Measurements from ENCODE around the gene ARAP2. TPM values are rescaled to one million over a fixed set of nuclear protein-coding genes. Genes with fewer than 3 reads are reported as not detected.

Gene ARAP2
- total and polyA plus RNA-seq, 8 donors, result 4.3 to 35.2 (median 6.0) TPM

DNA sequence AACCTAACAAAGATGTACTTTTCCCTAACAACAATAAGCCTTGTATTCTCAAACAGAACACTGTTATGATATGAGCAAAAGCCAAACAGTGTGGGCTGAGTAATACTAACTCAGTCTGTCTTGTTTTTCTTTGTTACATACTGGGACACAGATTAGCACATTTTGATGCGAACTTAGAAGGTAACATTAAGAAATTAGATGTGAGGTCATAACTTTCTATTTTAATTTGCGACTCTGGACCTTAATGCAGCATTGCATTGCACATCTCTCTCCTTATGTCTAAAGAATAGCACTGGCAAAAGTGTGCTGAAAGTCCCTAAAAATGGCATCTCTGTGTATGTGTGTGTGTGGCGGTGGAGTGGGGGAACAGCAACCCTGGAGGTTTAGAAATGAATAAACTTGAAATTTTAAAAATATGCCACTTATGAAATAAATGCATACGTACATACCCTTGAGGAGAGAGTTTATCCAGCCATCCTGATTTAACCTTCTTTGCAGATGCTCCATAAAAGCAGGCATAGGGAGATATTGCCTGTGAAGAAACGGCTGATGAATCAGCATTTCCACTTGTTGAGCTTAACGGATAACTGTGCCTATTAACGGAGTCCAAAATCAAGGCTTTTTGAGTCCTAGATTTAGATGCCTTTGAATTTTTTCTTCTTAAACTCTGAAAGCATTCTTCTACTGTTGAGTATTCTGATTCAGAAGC lies 34.2 kb downstream of the ARAP2 start:
- H3K36me3 ChIP-seq, result peaks cover 5 to 6% of the 10 kb centered on the region in 2 donors
- no peak for DNase-seq
- intact Hi-C loops (cut with DNase I), result no loop called here
- no peaks in the 10 kb centered on the region for H3K9me3 ChIP-seq
- no peak overlapping the region for H3K4me3 ChIP-seq
- H3K27ac ChIP-seq, result no peak overlapping the region
- ATAC-seq, result no peak
- H3K27me3 ChIP-seq, result no peaks in the 10 kb centered on the region
- H3K4me1 ChIP-seq, result peaks cover 0 to 7% of the 10 kb centered on the region in 2 donors
- TF ChIP-seq, protein P1, sequence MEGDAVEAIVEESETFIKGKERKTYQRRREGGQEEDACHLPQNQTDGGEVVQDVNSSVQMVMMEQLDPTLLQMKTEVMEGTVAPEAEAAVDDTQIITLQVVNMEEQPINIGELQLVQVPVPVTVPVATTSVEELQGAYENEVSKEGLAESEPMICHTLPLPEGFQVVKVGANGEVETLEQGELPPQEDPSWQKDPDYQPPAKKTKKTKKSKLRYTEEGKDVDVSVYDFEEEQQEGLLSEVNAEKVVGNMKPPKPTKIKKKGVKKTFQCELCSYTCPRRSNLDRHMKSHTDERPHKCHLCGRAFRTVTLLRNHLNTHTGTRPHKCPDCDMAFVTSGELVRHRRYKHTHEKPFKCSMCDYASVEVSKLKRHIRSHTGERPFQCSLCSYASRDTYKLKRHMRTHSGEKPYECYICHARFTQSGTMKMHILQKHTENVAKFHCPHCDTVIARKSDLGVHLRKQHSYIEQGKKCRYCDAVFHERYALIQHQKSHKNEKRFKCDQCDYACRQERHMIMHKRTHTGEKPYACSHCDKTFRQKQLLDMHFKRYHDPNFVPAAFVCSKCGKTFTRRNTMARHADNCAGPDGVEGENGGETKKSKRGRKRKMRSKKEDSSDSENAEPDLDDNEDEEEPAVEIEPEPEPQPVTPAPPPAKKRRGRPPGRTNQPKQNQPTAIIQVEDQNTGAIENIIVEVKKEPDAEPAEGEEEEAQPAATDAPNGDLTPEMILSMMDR (IDR thresholded peaks at IDR 0.05), result no peak

DNA sequence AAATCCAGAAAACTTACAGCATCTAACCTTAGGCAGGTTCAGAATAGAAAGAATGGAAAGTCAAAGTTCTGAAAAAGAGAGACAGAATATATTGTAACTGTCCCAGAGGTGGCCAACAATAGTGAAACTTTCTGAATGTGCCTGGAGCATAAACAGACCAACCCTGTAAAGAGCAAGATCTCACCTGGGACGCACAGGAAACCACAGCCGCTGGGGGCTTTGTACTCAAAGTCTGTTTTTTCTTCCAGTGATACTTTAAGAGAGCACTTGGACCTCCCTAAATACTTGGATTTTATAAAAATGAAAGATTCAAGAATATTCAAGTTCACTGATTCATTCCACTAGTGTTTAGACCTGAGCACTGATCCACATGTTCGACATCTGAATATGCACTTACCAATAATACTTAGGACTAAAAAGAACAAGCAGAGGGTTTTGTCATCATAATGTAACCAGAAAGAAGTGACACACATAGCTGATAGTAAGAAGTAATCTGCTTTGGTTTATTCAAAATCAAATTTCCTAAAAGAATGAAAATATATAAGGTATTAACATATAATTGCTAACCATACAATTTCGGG lies 35.3 kb downstream of the ARAP2 start:
- H3K4me1 ChIP-seq, result peaks cover 0 to 7% of the 10 kb centered on the region in 2 donors
- TF ChIP-seq, protein P1 (IDR thresholded peaks at IDR 0.05), result no peak
- no peak overlapping the region for H3K27ac ChIP-seq
- DNase-seq, result no peak
- no peak overlapping the region for H3K4me3 ChIP-seq
- no peaks in the 10 kb centered on the region for H3K27me3 ChIP-seq
- ATAC-seq, result no peak
- H3K36me3 ChIP-seq, result peaks cover 5 to 6% of the 10 kb centered on the region in 2 donors
- intact Hi-C loops (cut with DNase I), result no loop called here
- no peaks in the 10 kb centered on the region for H3K9me3 ChIP-seq

DNA sequence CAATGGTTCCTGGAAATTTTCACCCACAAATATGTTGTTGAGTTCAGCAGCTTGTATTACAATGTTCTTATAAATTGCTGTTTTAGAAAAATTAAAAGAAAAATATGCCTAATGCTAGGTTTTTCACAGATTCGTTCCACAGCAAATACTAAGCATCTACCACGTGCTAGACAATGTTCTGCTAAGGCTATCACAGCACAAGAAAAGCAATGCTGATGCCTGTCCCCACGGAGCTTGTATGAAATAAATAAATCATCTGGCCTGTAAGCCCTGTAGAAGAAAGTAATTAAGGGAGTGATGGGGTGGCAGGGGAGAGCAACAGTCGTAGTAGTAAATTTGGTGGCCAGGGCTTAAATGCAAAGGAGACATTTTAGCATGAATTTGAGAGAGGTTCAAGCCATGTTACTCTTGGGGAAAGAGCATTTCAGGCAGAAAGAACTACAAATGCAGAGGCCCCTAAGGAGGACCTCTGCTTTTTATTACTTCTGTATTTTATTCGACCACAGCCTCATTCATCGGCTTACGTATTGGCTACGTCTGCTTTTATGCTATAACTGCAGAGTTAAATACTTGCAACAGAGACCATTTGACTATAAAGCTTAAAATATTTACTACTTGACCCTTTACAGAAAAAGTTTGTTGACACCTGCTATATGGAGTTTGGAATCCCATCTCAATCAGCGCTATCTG lies 36.3 kb downstream of the ARAP2 start:
- no peak overlapping the region for H3K27ac ChIP-seq
- intact Hi-C loops (cut with DNase I), result no loop called here
- H3K9me3 ChIP-seq, result no peaks in the 10 kb centered on the region
- H3K4me1 ChIP-seq, result peaks cover 0 to 7% of the 10 kb centered on the region in 2 donors
- no peak for ATAC-seq
- no peak overlapping the region for H3K4me3 ChIP-seq
- peaks cover 5 to 6% of the 10 kb centered on the region in 2 donors for H3K36me3 ChIP-seq
- H3K27me3 ChIP-seq, result no peaks in the 10 kb centered on the region
- DNase-seq, result no peak
- TF ChIP-seq, protein P1 (IDR thresholded peaks at IDR 0.05), result no peak

DNA sequence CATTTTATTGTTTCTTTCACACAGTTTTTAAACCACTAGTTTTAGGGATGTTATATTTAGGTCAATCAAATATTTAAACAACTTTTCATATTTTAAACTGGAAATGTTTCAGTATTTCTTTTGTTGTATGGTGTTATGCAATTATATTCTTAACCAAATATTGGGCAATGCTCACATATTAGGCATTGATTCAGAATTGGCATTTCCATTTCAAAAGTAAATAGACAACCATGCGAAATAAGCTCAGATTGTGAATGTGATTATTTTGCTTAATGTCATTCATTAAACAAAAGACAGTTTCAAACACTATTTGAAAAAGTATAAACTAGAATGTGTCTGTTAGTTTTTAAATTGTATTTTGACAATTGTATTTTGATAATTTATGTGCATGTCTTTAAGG lies 36.9 kb downstream of the ARAP2 start:
- intact Hi-C loops (cut with DNase I), result no loop called here
- no peak for ATAC-seq
- Histone ChIP-seq H3K27ac (no peak overlapping the region), H3K4me3 (no peak overlapping the region), H3K27me3 (no peaks in the 10 kb centered on the region), H3K9me3 (no peaks in the 10 kb centered on the region), H3K36me3 (peaks cover 5 to 6% of the 10 kb centered on the region in 2 donors), H3K4me1 (peaks cover 0 to 7% of the 10 kb centered on the region in 2 donors)
- DNase-seq, result no peak
- TF ChIP-seq, protein P1 (IDR thresholded peaks at IDR 0.05), result no peak
